GM20431 (cell line): ENCODE data around the gene PEX5L.
"Not testable (repeated sequence)": the region's sequence is repeated elsewhere in the genome, so short reads cannot be mapped to it uniquely, and the experiment has no call there.

Experiments
- in situ Hi-C: fragments of 300-500 bp; cut with MseI, MboI; formaldehyde crosslinking; loops from one replicate; pipeline ENCODE4 v1.15.0; 2020; ENCODE audit warnings: low sequenced_read_pairs; ENCODE audit not compliant: unreplicated experiment

PEX5L gene

DNA sequence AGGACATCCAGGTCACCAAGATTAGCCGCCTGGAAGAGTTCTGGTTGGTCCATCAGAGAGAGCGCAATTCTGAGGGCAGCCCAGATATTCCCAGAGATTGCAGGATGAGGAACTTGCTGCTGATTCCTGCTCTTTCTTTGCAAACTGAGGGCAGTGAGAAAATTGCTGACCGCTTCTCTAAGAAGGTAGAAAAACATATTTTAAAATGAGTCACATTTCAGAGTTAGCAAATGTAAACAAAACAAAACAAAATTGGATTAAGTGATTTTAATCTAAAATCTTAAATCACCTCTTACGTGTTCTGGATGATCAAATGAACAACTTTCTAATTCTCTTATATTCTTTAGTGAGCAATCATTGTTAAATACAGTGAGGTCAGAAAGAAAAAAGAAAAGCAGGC lies 234.9 kb downstream of the PEX5L start:
- in situ Hi-C loops = no loop called here

DNA sequence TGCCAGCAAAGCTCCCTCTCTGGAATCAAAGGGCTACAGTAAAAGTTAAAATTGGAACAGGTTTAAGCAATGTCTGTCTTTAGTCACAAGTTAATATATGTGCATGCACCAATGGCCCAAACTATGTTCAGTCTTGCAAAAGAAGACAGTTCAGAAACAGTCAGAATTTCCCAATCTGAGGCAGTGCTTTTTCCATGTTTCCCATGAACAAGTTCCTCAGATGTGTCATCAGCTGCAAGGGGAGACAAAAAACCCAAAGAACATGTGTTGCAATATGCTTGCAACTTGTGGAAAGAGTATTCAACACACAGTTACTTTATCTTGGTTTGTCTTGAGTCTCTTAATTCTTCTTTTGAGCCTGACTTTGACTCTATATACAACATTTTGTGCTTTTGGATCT lies 235.5 kb downstream of the PEX5L start:
- in situ Hi-C loops = no loop called here

DNA sequence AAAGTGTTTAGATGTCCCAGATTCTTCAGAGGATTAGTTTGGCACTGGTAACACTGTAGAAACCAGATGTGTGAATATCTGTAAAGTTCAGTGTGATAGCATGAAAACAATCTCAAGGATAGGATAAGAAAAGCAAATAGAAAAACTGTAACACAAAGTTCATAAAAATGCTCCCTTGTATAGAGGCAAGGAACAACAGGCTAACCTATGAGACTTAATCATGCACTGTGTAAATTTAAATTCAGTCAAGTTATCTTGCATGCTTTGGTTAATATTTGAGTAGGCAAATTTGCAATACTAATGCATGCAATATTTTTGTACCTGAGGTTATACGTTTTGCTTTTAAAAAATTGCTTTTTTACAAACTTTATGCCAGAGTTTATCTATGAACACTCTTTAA lies 239.5 kb downstream of the PEX5L start:
- in situ Hi-C loops = no loop called here

DNA sequence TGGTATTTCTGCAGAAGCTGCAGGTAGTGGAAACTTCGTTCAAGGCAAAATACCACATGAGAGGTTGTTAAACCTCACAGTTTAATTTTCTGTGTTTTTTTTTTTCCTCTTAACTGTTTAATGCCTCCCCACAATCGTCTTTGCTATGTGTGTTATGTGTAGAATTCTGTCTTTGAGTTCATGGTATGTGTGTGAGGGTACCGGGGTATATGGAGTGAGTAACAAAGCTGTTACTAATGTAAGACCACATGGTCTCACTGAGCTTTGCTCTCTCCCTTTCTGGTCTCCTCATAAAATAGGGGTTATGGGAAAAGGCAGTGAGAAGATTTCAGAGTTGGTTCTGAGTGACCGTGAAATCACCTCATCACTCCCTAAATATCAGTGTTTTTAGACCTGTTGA lies 240.3 kb downstream of the PEX5L start:
- in situ Hi-C loops = no loop called here

DNA sequence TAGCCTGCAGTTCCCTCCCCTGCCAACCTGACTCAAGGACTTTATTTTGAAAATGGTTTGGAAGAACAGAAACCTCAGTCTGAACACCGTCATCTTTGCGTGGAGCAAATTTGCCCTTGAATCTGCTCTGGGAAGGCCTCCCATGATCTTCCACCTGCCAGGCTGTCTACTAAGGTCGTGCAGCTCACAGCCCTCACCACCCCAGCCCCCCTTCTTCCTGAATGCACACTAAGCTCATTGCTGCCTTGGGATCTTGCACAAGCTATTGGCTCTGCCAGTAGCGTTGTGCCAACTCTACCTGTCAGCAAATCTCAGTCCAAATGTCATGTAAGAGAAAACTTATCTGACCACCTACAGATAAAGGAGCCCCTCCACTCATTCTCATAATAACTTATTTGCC lies 242.4 kb downstream of the PEX5L start:
- in situ Hi-C loops = no loop called here

- in situ Hi-C loops = no loop called here
Observed at GRCh38 chr3:179791793-179792192, 244.9 kb downstream of the PEX5L start.

DNA sequence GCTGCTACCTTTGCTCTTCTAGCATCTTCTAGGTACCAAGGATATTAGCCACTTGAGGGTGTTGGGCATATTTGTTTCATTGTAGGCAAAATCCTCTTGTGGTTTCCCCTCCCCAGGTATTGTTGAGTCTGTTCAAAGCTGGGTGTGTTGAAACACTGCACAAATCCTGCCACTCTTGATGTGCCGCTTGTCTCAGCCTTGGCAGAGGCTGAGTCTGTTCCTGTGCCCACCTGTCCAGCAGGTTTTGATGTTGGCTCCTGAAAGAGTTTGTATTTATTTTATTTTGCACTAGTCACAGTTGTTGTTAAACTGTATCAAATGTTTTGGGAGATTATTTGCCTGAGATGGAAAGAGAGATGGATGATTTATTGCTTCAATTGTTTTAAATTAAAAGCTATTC lies 247.7 kb downstream of the PEX5L start:
- in situ Hi-C loops = no loop called here

DNA sequence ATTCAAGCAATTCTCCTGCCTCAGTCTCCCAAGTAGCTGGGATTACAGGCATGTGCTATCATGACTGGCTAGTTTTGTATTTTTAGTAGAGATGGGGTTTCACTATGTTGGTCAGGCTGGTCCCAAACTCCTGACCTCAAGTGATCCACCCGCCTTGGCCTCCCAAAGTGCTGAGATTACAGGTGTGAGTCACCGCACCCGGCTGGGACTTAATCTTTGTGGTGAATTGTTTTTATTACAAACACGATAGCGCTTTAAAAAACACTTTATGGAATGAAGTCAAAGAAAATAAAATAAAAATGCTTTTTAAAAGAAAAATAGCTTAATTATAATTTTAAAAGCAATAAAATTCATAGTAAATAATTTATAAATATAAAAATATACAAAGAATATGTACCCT lies 253.9 kb downstream of the PEX5L start:
- in situ Hi-C loops = not testable (repeated sequence)

- in situ Hi-C loops = no loop called here
Observed at GRCh38 chr3:179775416-179776122, 261.2 kb downstream of the PEX5L start.

- in situ Hi-C loops = no loop called here
Observed at GRCh38 chr3:179772297-179772696, 264.4 kb downstream of the PEX5L start.

DNA sequence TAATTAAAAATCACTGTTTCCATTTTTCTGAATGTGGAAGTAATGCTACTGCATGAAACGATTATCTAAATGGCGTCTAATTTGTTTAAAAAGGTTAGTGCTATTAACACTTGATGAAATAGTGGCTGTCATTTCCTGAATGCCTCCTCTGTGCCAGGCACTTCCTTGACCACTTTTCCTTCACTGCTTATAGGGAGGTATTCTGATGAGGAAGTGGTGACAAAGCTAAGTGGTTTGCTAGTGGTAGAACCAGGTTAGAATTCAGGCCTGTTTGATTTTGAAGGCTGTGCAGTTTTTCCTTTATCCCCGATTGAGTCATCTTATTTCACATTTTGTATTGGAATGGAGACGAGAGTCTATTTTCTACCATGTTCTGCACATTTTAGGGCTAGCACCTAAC lies 264.9 kb downstream of the PEX5L start:
- in situ Hi-C loops = no loop called here

- in situ Hi-C loops = no loop called here
Observed at GRCh38 chr3:179769411-179770247, 267.1 kb downstream of the PEX5L start.

- in situ Hi-C loops = no loop called here
Observed at GRCh38 chr3:179768080-179768479, 268.7 kb downstream of the PEX5L start.

GRCh38 chr3:179766416-179767133 lies 270.2 kb downstream of the PEX5L start:
- in situ Hi-C loops = no loop called here

- in situ Hi-C loops = no loop called here
Observed at GRCh38 chr3:179765396-179765795, 271.3 kb downstream of the PEX5L start.

DNA sequence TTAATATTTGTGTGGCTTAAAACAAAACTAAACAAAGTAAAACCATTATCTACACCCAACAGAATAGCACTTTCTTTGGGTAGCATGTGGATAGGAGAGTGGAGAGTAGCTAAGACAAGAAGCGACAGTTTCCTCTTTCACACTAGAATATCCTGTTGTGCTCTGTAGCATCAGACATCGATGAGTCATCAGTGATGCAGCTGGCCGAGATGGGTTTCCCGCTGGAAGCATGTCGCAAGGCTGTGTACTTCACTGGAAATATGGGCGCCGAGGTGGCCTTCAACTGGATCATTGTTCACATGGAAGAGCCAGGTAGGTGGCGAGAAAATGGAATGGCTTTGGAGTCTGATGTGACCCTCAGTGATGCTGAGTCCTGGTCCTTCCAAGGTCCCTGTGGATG lies 275.8 kb downstream of the PEX5L start:
- in situ Hi-C loops = no loop called here

DNA sequence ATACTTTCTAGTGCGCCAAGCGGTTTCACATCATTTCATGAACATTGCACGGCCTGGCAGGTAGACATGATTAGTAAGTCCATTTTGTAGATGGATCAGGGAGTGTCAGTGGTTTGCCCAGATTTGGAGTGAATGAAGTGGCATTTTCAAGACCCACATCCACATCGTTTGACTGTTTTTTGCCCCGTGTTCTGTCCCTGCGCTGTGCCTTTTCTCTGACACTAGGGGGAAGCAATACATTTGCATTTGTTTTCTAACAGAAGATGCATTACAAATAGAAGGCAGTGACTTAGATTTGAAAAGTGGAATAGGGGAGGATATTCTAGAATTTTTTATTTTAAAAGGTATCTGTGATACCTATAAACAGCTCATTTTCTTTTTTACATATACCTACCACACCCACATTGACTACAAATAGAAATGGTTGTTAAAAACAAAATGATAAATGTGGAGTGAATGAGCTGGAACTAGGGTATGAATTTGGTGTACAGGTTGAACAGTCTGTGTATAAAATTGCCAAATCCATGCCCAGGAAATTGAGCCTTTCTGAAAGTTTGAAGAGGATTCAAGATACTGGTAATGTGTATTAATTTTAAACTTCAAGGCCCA lies 285.9 kb downstream of the PEX5L start:
- in situ Hi-C loops = no loop called here

DNA sequence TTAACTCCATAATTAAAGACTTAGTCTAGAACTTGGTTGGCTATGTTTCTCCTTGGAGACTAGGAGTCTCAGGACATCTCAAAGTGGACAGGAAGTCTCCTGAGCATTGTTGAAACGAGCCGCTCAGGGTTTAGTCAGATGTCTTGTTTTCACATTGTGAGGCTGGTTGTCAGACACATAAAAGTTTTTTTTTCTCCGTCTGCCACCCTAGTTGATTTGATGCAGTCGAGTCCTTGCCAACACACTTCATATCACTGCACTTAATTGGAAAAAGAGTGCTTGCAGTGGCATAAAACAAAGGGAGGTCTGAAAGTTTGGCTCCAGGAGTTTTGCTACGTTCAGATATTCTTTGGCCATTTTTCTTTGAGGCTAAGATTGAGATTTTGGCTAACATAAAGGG lies 291.0 kb downstream of the PEX5L start:
- in situ Hi-C loops = no loop called here

- in situ Hi-C loops = no loop called here
Observed at GRCh38 chr3:179745079-179745478, 291.7 kb downstream of the PEX5L start.
